HG02610 (cell line): ENCODE results near the gene RRBP1.

Source experiments
- ATAC-seq: cut with Tn5 transposase; IDR thresholded peaks from one replicate; pipeline ENCODE4 v1.9.1; 2021; ENCODE audit warnings: mild to moderate bottlenecking, moderate library complexity; ENCODE audit not compliant: unreplicated experiment

Gene RRBP1

GRCh38 chr20:17611290-17611539, 70.8 kb downstream of the RRBP1 start:
- no peak for ATAC-seq

DNA sequence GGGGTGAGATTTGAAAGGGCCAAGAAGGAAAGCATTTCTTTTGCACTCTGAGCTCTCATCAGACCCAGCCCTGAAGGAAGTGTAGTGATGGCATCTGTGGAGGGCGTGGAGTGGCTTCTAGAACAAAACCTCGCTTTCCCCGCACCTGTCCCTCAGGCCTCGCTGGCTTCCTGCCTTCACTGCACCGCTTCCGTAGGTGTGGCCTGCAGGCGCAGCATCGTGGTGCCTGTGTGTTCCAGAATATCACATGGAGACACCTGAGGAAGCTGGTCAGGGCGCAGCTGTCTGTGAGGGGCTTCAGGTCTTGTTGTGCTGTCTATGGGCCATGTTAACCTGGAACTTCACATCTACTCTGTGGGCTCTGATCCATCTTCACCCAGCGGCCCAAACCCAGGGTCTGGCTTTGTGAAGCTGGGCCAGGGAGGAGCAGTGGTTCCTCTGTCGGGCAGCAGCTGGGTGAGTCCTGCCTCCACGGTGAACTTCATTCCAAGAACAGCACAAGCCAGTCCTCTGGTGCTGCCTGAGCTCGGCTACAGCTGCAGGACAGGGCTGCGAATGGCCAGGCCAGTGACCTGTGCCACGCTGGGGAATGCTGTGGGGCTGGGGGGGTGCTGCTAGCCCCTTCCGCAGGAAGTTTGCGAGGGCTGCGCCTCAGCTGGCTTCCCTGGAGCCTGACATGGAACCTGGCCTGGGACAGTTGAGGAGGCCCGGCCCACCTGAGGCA, 71.3 kb downstream of the RRBP1 start:
- no peak for ATAC-seq

- no peak for ATAC-seq
Observed at GRCh38 chr20:17609811-17610377, 72.1 kb downstream of the RRBP1 start.

DNA sequence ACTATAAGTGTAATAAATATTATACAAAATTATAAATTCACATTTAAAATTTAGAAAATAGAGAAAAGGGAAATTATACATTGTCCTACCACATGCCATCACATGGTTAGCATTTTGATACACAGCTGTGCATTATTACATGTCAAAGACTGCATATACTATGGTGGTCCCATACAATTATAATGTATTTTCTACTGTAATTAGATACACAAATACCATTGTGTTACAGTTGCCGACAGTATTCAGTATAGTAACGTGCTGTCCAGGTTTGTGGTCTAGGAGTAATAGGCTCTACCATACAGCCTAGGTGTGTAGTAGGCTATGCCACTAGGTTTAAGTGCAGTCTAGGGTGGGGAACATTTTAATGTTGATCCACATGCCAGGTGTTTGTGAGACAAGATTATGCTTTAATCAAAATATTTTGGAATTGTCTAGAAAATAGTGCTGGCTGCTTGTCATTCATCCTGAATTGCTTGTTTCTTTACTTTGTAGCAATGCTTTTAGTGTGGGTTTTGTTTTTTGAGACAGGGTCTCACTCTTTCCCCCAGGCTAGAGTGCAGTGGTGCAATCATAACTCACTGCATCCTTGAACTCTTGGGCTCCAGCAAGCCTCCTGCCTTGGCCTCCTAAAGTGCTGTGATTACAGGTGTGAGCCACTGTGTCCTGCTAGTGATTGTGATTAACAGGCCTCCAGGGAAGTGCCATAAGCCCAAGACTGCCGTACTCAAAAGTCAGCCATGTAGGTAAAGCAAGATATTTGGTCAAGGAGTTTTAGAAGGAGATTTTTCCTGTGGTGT, 73.1 kb downstream of the RRBP1 start:
- ATAC-seq: no peak

- no peak for ATAC-seq
Observed at GRCh38 chr20:17606001-17606400, 76.0 kb downstream of the RRBP1 start.

DNA sequence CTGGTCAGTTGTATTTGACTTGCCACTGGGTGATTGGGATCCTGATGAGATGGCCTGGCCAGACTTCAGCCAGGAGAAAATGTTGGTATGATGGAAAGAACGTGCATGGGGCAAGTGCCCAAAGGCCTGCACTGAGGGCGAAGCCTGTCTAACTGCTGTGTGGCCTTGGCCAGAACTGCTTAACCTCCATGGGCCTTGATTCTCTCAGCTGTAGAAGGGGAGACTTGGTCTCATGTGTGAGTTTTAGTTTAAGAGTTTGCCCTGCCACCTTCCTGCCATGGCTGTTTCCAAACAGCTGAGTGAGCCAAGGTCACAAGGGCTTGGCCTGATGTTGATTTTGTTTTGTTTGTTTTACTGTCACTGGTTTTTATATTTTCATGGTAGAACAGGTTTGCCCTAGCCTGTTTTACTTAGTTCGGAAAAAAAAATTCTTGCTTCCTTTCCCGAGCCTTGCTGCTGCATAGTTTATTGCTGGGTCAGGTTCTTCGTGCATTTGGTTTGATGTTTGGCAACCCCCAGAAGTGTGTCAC, 76.8 kb downstream of the RRBP1 start:
- no peak for ATAC-seq

- ATAC-seq: no peak
Observed at GRCh38 chr20:17602493-17602892, 79.5 kb downstream of the RRBP1 start.

DNA sequence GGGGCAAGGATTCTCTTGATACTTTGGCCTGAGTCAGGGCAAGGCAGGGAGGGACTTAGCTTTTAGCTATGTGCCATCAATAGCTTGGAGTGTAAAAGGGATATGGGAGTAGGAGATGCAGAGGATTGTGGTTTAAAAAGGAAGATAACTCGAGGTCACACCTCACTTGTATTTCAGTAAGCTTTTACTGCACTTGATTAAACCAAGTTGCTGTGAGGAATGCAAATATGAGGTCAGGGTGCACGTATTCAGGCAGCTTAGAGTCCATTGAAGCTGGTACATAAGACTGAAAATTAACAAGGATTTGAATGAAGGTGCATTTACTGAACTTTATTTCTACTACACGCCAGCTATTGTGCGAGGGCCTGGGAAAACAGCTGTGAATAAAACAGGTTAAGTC, 80.1 kb downstream of the RRBP1 start:
- no peak for ATAC-seq

DNA sequence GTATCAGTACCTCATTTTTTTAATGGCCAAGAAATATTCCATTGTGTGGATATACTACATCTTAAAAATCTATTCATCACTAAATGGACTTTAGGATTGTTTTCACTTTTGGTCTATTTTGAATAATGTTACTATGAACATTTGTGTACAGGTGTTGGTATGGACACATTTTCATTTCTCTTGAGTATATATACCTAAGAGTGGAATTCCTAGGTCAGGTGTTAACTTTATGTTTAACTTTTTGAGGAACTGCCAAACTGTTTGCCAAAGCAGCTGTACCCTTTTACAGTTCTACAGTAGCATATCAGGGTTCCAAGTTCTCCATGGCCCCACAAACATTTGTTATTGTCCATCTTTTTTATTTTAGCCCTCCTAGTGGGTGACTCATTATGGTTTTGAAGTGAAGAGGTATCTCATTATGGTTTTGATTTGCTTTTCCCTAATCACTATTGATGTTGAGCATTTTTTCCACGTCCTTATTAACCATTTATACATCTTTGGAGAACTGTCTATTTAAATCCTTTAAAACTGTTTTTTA, 84.0 kb downstream of the RRBP1 start:
- no peak for ATAC-seq

GRCh38 chr20:17595856-17596255, 86.2 kb downstream of the RRBP1 start:
- no peak for ATAC-seq

GRCh38 chr20:17594443-17594842, 87.6 kb downstream of the RRBP1 start:
- no peak for ATAC-seq

DNA sequence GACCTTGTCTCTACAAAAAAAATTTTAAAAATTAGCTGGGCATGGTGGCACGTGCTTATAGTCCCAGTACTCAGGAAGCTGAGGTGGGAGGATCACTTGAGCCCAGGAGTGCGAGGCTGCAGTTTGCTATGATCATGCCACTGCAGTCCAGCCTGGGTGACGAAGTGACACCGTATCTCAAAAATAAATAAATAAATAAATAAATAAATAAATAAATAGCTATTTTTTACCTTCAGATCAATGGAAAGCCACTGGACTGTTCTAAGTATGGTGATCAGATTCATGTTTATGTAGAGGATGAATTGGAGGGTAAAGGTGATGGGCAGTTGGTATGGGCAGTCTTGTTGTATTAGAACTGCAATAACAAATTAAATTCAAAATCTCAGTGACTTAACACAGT, 88.1 kb downstream of the RRBP1 start:
- ATAC-seq: no peak

GRCh38 chr20:17590245-17590644, 91.8 kb downstream of the RRBP1 start:
- no peak for ATAC-seq

- ATAC-seq: no peak
Observed at GRCh38 chr20:17589161-17589834, 92.7 kb downstream of the RRBP1 start.

DNA sequence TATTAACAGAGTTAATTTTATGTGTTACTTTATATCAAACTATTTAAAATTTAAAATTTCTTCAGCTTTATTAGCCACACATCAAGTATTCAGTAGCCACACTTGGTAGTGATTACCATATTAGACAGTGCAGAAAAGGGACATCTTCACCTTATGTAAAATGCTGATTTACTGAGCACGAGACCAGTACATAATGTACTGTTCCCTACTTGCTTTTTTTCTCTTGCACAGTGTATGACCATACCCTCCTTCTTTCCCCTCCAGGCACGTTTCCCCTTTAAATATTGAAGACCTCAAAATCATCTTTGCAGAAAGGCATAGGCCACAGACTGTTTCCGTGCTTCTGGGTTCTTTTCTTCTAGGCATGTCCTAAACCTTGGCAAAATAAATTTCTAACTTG, 94.2 kb downstream of the RRBP1 start:
- ATAC-seq: no peak

GRCh38 chr20:17587148-17587547, 94.9 kb downstream of the RRBP1 start:
- ATAC-seq: no peak

DNA sequence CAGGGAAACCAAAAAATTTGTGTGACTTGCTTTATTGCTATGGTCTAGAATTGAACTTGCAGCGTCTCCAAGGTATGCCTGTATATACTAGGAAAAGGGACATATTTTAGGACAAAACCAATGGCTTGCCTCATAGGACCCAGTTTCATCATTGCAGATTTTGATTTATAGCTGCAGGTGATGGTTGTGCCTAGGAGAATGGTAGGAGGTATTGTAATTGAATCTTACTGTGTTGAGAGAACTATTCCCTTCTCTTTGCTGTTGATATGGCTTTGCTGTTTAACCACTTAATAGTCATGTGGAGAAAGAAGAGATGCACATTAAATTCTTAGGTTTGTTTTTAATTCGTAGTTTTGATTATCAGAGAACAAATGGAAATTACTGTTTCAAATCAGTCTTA, 95.8 kb downstream of the RRBP1 start:
- ATAC-seq: no peak

DNA sequence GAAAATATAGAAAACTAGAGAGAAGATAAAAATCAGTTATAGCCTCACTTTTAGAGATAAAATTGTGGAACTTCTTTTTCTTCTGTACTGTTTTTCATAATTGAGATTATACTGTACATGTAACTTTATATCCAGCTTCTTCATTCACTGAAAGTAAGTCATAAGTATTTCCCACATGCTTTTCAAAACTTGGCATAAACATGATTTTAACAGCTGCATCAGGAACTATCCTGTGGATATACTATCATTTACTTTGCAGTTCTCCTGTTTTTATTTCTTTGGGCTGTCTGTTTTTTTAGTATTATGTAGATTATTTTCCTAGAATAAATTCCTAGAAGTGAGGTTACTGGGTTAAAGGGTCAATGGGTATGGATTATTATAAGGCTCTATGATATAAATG, 97.4 kb downstream of the RRBP1 start:
- no peak for ATAC-seq

GRCh38 chr20:17583126-17583525, 98.9 kb downstream of the RRBP1 start:
- no peak for ATAC-seq

DNA sequence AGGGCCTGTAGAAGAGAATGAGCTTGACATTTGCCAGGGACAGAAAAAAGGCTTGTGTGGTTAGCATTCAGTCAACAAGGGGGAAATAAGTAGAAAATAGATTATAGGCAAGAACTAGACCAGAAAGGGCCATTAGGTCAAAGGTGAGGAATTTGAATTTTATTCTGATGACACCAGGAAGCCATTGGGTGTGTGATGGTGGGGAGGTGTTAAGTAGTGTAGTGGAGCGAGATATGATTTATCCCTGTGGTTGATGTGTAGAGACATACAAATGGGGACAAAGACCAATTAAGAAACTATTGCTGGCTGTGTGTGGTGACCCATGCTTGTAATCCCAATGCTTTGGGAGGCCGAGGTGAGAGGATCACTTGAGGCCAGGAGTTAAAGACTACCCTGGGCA, 101.1 kb downstream of the RRBP1 start:
- no peak for ATAC-seq

GRCh38 chr20:17579369-17580039, 102.5 kb downstream of the RRBP1 start:
- ATAC-seq: no peak
